HEK293 (cell line): Measurements from ENCODE around the gene NEK8.

ENCODE experiments used
- KLF7 ChIP-seq: fragments of 450-650 bp; formaldehyde crosslinking; IDR thresholded peaks from 2 replicates; pipeline ENCODE4 v1.5.1; 2016; ENCODE audit warnings: missing biosample characterization, missing genetic modification characterization, borderline replicate concordance
- KLF9 ChIP-seq: fragments of 450-650 bp; formaldehyde crosslinking; IDR thresholded peaks from 2 replicates; pipeline ENCODE4 v1.5.1; 2016; ENCODE audit warnings: missing biosample characterization, missing genetic modification characterization, low read depth
- MZF1 ChIP-seq: fragments of 450-650 bp; formaldehyde crosslinking; IDR thresholded peaks from 2 replicates; pipeline ENCODE4 v1.5.1; 2017; ENCODE audit warnings: missing biosample characterization, missing genetic modification characterization, borderline replicate concordance
- PATZ1 ChIP-seq: fragments of 450-650 bp; formaldehyde crosslinking; IDR thresholded peaks from 2 replicates; pipeline ENCODE4 v1.5.1; 2016; ENCODE audit warnings: missing biosample characterization, missing genetic modification characterization
- ZBTB6 ChIP-seq: fragments of 450-650 bp; formaldehyde crosslinking; IDR thresholded peaks from 2 replicates; pipeline ENCODE4 v1.5.1; 2017; ENCODE audit warnings: missing biosample characterization, missing genetic modification characterization
- ZBTB7A ChIP-seq: fragments of 450-650 bp; formaldehyde crosslinking; IDR thresholded peaks from 2 replicates; pipeline ENCODE4 v1.5.1; 2016; ENCODE audit warnings: low read depth, missing biosample characterization, missing genetic modification characterization
- ZFHX2 ChIP-seq: fragments of 450-650 bp; formaldehyde crosslinking; conservative IDR thresholded peaks from 2 replicates; pipeline ENCODE4 v1.5.1; 2016; ENCODE audit warnings: missing biosample characterization, missing genetic modification characterization
- ZNF114 ChIP-seq: fragments of 450-650 bp; formaldehyde crosslinking; IDR thresholded peaks from 2 replicates; pipeline ENCODE4 v1.5.0; 2017; ENCODE audit warnings: missing biosample characterization, missing genetic modification characterization
- ZNF157 ChIP-seq: fragments of 450-650 bp; formaldehyde crosslinking; IDR thresholded peaks from 2 replicates; pipeline ENCODE4 v1.5.1; 2016; ENCODE audit warnings: missing biosample characterization, missing genetic modification characterization
- ZNF174 ChIP-seq: fragments of 450-650 bp; formaldehyde crosslinking; IDR thresholded peaks from 2 replicates; pipeline ENCODE4 v1.5.0; 2017; ENCODE audit warnings: missing biosample characterization, mild to moderate bottlenecking, missing genetic modification characterization
- ZNF24 ChIP-seq: fragments of 450-650 bp; formaldehyde crosslinking; IDR thresholded peaks from 2 replicates; pipeline ENCODE4 v1.5.1; 2016; ENCODE audit warnings: missing biosample characterization, missing genetic modification characterization
- ZNF248 ChIP-seq: fragments of 450-650 bp; formaldehyde crosslinking; IDR thresholded peaks from 2 replicates; pipeline ENCODE4 v1.5.1; 2017; ENCODE audit warnings: missing biosample characterization, missing genetic modification characterization
- ZNF26 ChIP-seq: fragments of 450-650 bp; formaldehyde crosslinking; IDR thresholded peaks from 2 replicates; pipeline ENCODE4 v1.5.1; 2016; ENCODE audit warnings: missing biosample characterization, missing genetic modification characterization
- ZNF324 ChIP-seq: fragments of 450-650 bp; formaldehyde crosslinking; IDR thresholded peaks from 2 replicates; pipeline ENCODE4 v1.5.1; 2016; ENCODE audit warnings: missing biosample characterization, missing genetic modification characterization
- ZNF341 ChIP-seq: fragments of 450-650 bp; formaldehyde crosslinking; IDR thresholded peaks from 2 replicates; pipeline ENCODE4; 2016; ENCODE audit warnings: low read depth, missing biosample characterization, missing genetic modification characterization
- ZNF394 ChIP-seq: fragments of 450-650 bp; formaldehyde crosslinking; IDR thresholded peaks from 2 replicates; pipeline ENCODE4 v1.5.1; 2016; ENCODE audit warnings: missing biosample characterization, missing genetic modification characterization, mild to moderate bottlenecking, moderate library complexity, borderline replicate concordance
- ZNF423 ChIP-seq: fragments of 450-650 bp; formaldehyde crosslinking; IDR thresholded peaks from 2 replicates; pipeline ENCODE4 v1.5.1; 2016; ENCODE audit warnings: missing biosample characterization, missing genetic modification characterization
- ZNF433 ChIP-seq: fragments of 450-650 bp; formaldehyde crosslinking; IDR thresholded peaks from 2 replicates; pipeline ENCODE4 v1.5.1; 2016; ENCODE audit warnings: missing biosample characterization, missing genetic modification characterization, low read depth
- ZNF501 ChIP-seq: fragments of 450-650 bp; formaldehyde crosslinking; IDR thresholded peaks from 2 replicates; pipeline ENCODE4 v1.5.1; 2016; ENCODE audit warnings: missing biosample characterization, missing genetic modification characterization
- ZNF621 ChIP-seq: fragments of 450-650 bp; formaldehyde crosslinking; IDR thresholded peaks from 2 replicates; pipeline ENCODE4 v1.5.1; 2017; ENCODE audit warnings: missing biosample characterization, missing genetic modification characterization
- ZNF76 ChIP-seq: fragments of 450-650 bp; formaldehyde crosslinking; IDR thresholded peaks from 2 replicates; pipeline ENCODE4; 2016; ENCODE audit warnings: low read depth, missing biosample characterization, missing genetic modification characterization, borderline replicate concordance
- ZNF837 ChIP-seq: fragments of 450-650 bp; formaldehyde crosslinking; IDR thresholded peaks from 2 replicates; pipeline ENCODE4 v1.5.1; 2016; ENCODE audit warnings: missing biosample characterization, missing genetic modification characterization
- TF ChIP-seq, protein P1 (sequence below): fragments of 450-650 bp; formaldehyde crosslinking; IDR thresholded peaks from 2 replicates; pipeline ENCODE4 v1.5.1; 2016; ENCODE audit warnings: missing biosample characterization, missing genetic modification characterization
- TF ChIP-seq, protein P2 (sequence below): fragments of 450-650 bp; formaldehyde crosslinking; IDR thresholded peaks from 2 replicates; pipeline ENCODE4 v1.5.1; 2016; ENCODE audit warnings: missing biosample characterization, missing genetic modification characterization

The NEK8 gene

GRCh38 chr17:28743243-28744103 lies 14.9 kb downstream of the NEK8 start, which contains the start of gene TRAF4 (continued):
- TF ChIP-seq ZNF26 (tag by site-specific recombination) (no peak), KLF9 (peak; percentile 99), ZNF114 (tag by site-specific recombination) (no peak), PATZ1 (tag by site-specific recombination) (peak; percentile 99), ZFHX2 (peak; percentile 87), ZNF341 (peak; percentile 96), ZBTB6 (tag by site-specific recombination) (no peak), KLF7 (tag by site-specific recombination) (peak; percentile 81; the same call in 1 of the 2 replicates), MZF1 (tag by site-specific recombination) (peak; percentile 73), ZNF433 (tag by site-specific recombination) (no peak), ZNF621 (no peak), ZBTB7A (tag by site-specific recombination) (peak; percentile 18; the same call in 1 of the 2 replicates), ZNF423 (tag by site-specific recombination) (peak; percentile 68), ZNF174 (tag by site-specific recombination) (no peak), ZNF394 (tag by site-specific recombination) (peak; percentile 49), ZNF501 (tag by site-specific recombination) (peak; percentile 74; the same call in 1 of the 2 replicates), ZNF324 (tag by site-specific recombination) (0 out of 2 replicates have a peak, but pooled peaks have one; percentile 8), ZNF76 (peak; percentile 42), ZNF248 (no peak), ZNF24 (tag by site-specific recombination) (0 out of 2 replicates have a peak, but pooled peaks have one; percentile 51), ZNF837 (tag by site-specific recombination) (no peak), ZNF157 (tag by site-specific recombination) (no peak)
- TF ChIP-seq, protein P1, sequence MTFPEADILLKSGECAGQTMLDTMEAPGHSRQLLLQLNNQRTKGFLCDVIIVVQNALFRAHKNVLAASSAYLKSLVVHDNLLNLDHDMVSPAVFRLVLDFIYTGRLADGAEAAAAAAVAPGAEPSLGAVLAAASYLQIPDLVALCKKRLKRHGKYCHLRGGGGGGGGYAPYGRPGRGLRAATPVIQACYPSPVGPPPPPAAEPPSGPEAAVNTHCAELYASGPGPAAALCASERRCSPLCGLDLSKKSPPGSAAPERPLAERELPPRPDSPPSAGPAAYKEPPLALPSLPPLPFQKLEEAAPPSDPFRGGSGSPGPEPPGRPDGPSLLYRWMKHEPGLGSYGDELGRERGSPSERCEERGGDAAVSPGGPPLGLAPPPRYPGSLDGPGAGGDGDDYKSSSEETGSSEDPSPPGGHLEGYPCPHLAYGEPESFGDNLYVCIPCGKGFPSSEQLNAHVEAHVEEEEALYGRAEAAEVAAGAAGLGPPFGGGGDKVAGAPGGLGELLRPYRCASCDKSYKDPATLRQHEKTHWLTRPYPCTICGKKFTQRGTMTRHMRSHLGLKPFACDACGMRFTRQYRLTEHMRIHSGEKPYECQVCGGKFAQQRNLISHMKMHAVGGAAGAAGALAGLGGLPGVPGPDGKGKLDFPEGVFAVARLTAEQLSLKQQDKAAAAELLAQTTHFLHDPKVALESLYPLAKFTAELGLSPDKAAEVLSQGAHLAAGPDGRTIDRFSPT (tag by site-specific recombination): peak; percentile 18; the same call in 1 of the 2 replicates
- TF ChIP-seq, protein P2, sequence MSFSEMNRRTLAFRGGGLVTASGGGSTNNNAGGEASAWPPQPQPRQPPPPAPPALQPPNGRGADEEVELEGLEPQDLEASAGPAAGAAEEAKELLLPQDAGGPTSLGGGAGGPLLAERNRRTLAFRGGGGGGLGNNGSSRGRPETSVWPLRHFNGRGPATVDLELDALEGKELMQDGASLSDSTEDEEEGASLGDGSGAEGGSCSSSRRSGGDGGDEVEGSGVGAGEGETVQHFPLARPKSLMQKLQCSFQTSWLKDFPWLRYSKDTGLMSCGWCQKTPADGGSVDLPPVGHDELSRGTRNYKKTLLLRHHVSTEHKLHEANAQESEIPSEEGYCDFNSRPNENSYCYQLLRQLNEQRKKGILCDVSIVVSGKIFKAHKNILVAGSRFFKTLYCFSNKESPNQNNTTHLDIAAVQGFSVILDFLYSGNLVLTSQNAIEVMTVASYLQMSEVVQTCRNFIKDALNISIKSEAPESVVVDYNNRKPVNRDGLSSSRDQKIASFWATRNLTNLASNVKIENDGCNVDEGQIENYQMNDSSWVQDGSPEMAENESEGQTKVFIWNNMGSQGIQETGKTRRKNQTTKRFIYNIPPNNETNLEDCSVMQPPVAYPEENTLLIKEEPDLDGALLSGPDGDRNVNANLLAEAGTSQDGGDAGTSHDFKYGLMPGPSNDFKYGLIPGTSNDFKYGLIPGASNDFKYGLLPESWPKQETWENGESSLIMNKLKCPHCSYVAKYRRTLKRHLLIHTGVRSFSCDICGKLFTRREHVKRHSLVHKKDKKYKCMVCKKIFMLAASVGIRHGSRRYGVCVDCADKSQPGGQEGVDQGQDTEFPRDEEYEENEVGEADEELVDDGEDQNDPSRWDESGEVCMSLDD: peak; percentile 94
